Endothelial cell of umbilical vein (primary cell): ENCODE results near the gene LRRK1.

ENCODE experiments used
- EZH2 ChIP-seq: IDR thresholded peaks from 2 replicates; pipeline ENCODE4 v1.6.1; 2012; ENCODE audit warnings: borderline replicate concordance, low read depth, mild to moderate bottlenecking, moderate library complexity, low read length, inconsistent platforms; ENCODE audit not compliant: severe bottlenecking
- FOS ChIP-seq: IDR thresholded peaks from 2 replicates; pipeline ENCODE4 v1.6.1; 2011; ENCODE audit warnings: mild to moderate bottlenecking, low read length, moderate library complexity, borderline replicate concordance; ENCODE audit not compliant: insufficient read depth

DNA sequence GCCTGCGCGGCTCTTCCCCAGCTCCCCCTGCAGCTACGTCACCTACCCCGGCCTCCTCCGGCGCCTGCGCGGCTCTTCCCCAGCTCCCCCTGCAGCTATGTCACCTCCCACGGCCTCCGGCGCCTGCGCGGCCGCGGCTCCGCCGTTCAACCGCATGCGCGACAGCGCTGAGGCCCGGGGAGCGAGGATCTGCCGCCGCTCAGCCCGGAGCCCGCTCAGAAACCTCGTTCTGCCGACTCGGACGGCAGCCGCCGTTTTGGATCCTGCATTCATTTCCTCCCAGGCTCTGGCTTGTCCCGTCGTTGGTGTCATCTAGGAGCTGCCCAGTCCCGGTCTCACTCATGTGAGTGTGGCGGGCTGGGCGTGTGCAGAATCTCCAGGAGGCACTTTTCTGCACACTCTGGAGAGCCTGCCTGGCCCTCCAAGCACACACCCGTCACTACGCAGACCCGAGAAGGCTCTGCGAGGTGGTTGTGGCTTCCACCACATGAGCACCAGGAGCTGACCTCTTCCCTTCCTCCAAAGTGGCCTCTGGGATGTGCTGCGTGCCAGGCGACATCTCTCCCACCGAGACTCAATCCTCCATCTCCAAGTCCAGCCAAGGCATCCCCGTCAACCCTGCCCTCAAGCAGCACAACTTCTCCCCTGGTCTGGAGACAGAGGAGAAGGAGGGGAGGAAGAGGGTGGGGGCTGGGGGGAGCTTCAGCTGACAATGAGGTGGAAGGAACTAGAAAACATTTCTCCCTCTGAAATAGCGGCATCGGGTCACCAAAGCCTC, 167.4 kb downstream of the LRRK1 start:
- TF ChIP-seq FOS (no peak), EZH2 (no peak)
